Rectal smooth muscle tissue (tissue), 1 donor: Measurements from ENCODE around the gene TEX13A.
"Not testable (repeated sequence)": the region's sequence is repeated elsewhere in the genome, so short reads cannot be mapped to it uniquely, and the experiment has no call there.

ENCODE experiments used
- H3K27ac ChIP-seq: one replicate; pipeline ENCODE4 v1.7.0; 2013; ENCODE audit warnings: low read depth, low read length, inconsistent platforms
- H3K27me3 ChIP-seq: one replicate; pipeline ENCODE4 v1.7.0; 2013; ENCODE audit warnings: low read length; ENCODE audit not compliant: control insufficient read depth, insufficient read depth
- H3K36me3 ChIP-seq: one replicate; pipeline ENCODE4 v1.7.0; 2013; ENCODE audit warnings: low read length; ENCODE audit not compliant: control insufficient read depth, insufficient read depth
- H3K4me1 ChIP-seq: one replicate; pipeline ENCODE4 v1.7.0; 2013; ENCODE audit warnings: low read length; ENCODE audit not compliant: control insufficient read depth, insufficient read depth
- H3K4me3 ChIP-seq: one replicate; pipeline ENCODE4 v1.7.0; 2013; ENCODE audit warnings: low read length
- H3K9ac ChIP-seq: one replicate; pipeline ENCODE4 v1.7.0; 2013; ENCODE audit warnings: low read length

Gene TEX13A, protein sequence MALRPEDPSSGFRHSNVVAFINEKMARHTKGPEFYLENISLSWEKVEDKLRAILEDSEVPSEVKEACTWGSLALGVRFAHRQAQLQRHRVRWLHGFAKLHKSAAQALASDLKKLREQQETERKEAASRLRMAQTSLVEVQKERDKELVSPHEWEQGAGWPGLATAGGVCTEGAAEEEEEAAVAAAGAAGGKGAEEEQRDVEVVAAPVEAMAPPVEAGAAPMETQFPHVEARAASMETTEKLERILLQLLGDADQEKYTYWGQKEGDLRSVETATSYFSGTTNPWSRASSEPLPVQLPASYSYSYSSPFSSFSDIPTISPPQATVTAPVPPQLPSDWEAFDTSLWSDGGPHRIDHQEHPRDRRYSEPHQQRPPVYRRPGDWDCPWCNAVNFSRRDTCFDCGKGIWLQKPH

DNA sequence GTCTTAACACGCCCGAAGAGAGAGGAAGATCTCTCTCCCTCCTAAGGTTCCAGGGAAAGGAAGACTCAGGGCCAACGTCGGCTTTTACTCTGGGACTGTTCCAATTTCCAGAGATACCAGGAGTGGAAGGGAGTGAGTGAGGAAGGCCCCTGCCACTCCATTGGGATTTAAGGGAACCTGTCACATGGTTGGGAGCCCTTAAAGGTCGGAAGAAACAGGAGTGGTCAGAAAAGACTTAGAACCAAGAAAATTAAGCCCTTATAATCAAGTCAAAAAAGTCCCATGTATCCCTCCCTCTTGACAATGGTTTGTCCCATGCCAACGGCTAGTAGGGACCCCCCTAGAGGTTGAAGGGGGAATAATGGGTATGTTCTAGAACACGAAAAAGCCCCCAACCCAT lies at the start of gene TEX13A:
Gene TEX13A, minus strand, starts transcription at position 59 of the 400 bp plus-strand sequence. CDS start 297 bp downstream, outside the sequence.
- H3K27ac ChIP-seq: no peak within 1 kb of the TSS
- no peaks in the 10 kb centered on the region for H3K36me3 ChIP-seq
- H3K9ac ChIP-seq: no peak within 1 kb of the TSS
- H3K4me3 ChIP-seq: no peak within 1 kb of the TSS
- no peaks in the 10 kb centered on the region for H3K4me1 ChIP-seq
- no peaks in the 10 kb centered on the region for H3K27me3 ChIP-seq

DNA sequence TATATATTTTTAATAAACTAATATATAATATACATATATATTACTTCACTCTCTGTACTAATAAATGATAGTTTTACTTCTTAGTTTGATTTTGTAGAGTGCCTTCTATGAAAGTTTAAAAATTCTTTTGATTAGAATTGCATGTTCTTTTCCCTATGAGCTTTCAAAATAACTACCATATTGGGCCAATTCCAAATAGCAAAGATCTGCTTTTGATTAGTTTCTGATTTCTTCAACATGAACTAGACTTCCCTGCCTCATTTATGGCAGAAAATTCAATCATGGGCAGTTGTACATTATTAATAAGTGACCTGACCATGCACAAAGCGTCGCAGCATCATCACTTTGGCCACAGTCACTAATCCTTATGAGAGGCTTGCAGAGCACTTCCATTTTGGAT lies 48.9 kb upstream of the TEX13A start:
- no peak overlapping the region for H3K4me3 ChIP-seq
- no peak overlapping the region for H3K27ac ChIP-seq
- no peak overlapping the region for H3K9ac ChIP-seq

DNA sequence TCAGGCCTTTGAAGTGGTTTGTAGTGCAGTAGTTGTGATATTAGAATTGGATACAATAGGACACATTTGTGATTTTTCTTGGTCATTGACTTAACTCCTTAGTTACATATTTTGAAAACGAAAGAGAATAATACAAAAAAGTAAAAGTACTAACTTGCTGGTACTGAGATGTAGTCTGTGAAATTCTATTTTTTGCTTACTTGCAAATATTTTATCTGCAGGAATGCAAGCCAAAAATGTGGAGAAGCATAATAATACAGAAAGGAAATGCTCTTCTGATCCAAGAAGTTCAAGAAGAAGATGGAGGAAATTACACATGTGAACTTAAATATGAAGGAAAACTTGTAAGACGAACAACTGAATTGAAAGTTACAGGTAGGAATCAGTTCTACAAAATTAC lies 46.7 kb upstream of the TEX13A start:
- H3K4me3 ChIP-seq: no peak overlapping the region
- H3K27me3 ChIP-seq: no peaks in the 10 kb centered on the region
- no peaks in the 10 kb centered on the region for H3K36me3 ChIP-seq

More for the DNA sequence above, 48.9 kb upstream of the TEX13A start:
- Histone ChIP-seq H3K36me3 (no peaks in the 10 kb centered on the region), H3K27me3 (no peaks in the 10 kb centered on the region), H3K4me1 (no peaks in the 10 kb centered on the region)

DNA sequence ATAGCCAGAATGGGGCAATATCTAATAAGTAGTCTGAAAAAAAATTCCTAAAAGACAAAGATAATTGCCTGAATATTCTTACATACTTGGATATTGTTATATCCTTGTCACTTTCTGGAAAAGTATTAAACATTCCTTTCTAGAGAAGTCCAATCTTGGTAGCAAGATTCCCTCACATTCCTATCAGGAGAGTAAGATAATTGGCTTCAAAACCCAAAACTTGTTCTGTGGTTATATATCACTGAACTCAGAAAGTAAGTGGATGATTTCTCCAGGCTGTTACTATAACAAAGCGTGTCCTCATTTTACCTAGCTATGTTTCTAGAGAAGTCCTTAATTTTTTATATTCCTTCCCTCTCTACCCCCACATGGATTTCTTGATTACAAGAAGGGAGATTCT lies 46.0 kb upstream of the TEX13A start:
- no peaks in the 10 kb centered on the region for H3K27me3 ChIP-seq

More for the DNA sequence above, 46.7 kb upstream of the TEX13A start:
- Histone ChIP-seq H3K9ac (no peak overlapping the region), H3K27ac (no peak overlapping the region), H3K4me1 (no peaks in the 10 kb centered on the region)

DNA sequence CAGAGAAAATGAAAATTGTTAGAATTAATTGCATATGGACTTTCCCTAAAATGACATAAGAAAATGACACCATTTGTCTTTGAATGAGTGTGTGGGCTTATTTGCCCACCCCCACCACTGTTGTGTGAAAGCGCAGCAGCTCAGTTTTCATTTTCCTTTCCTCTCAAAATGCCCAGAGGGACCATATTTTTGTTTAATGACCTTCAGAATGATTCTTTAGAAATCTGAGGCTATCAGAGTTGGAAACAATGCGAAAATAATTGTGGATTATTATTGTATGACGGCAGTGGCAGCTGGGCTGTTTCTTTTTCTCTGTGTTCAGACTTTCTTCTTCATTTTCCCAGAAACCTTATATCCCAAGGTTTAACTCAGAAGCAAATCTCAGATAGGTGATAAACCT lies 44.6 kb upstream of the TEX13A start:
- Histone ChIP-seq H3K9ac (no peak overlapping the region), H3K4me1 (no peaks in the 10 kb centered on the region), H3K27ac (no peak overlapping the region), H3K27me3 (no peaks in the 10 kb centered on the region), H3K4me3 (no peak overlapping the region), H3K36me3 (no peaks in the 10 kb centered on the region)

More for the DNA sequence above, 46.0 kb upstream of the TEX13A start:
- no peak overlapping the region for H3K27ac ChIP-seq
- H3K36me3 ChIP-seq: no peaks in the 10 kb centered on the region
- no peaks in the 10 kb centered on the region for H3K4me1 ChIP-seq
- H3K4me3 ChIP-seq: no peak overlapping the region
- H3K9ac ChIP-seq: no peak overlapping the region

DNA sequence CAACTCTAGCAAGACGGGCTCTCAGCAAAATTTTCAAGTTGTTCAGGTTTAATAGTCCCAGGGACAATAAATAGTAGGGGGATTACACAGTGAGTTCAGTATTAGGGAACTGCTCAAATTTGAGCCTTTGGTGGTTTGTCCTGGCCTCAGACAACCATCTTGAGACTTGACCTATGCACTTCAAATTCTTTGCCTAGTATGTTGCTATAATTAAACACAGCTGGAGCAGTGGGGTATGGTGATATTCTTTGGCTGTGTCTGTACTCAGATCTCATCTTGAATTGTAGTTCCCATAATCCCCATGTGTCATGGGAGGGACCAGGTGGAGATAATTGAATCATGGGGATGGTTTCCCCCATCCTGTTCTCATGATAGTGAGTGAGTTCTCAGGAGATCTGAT lies 43.3 kb upstream of the TEX13A start:
- no peaks in the 10 kb centered on the region for H3K27me3 ChIP-seq
- no peaks in the 10 kb centered on the region for H3K36me3 ChIP-seq
- no peak overlapping the region for H3K4me3 ChIP-seq
- no peak overlapping the region for H3K9ac ChIP-seq
- H3K4me1 ChIP-seq: no peaks in the 10 kb centered on the region
- H3K27ac ChIP-seq: no peak overlapping the region

DNA sequence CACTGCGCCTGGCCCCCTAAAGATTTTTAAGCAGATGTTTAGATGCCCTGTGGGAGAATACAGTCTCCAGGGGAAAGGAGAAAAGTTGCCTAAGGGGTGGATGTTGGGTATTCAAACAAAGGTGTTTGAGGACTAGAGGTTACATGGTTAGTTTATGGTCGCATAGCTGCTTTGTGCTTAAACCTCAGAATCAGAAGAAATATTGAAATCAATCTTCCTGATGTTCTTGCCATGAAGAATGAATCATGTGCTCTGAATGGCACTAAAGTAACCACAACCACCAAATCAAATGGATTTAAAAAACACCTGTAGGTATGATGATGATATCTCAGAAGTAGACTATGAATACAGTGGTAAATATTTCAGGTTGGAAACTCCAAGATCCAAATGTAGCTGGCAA lies 42.7 kb upstream of the TEX13A start:
- no peaks in the 10 kb centered on the region for H3K27me3 ChIP-seq

DNA sequence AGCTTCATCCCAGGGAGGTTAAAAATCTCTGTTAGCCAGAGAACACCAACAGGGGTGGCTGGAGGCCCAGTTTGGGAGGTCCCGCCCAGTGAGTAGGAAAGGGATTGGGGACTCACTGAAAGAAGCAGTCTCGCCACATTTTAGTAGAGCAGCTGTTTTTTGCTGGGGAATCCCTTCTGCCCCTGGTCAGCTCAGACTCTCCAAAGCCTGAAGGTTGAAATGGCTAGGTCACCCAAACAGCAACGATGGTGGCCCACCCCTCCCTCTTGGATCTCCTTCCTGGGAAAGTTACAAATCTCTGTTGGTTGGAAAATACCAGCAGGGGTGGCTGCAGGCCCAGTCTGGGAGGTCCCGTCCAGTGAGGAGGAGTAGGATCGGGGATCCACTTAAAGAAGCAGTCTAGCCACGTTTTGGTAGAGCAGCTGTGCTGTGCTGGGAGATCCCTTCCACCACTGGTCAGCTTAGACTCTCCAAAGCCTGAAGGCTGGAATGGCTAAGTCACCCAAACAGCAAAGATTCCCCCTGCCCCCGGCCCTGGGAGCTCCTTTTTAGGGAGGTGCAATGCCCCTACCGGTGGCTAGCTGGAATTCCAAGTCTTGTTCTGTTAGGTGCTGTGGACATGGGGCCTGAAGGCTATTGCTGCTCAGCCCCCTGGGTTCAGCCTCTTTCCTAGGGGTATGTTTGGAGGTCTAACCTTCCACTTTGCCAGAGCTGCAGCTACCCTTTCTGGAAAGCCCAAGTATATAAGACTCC lies 40.0 kb upstream of the TEX13A start:
- Histone ChIP-seq H3K36me3 (no peaks in the 10 kb centered on the region), H3K9ac (no peak overlapping the region), H3K27ac (no peak overlapping the region), H3K4me3 (no peak overlapping the region), H3K4me1 (no peaks in the 10 kb centered on the region), H3K27me3 (no peaks in the 10 kb centered on the region)

More for the DNA sequence above, 42.7 kb upstream of the TEX13A start:
- Histone ChIP-seq H3K4me3 (no peak overlapping the region), H3K4me1 (no peaks in the 10 kb centered on the region), H3K36me3 (no peaks in the 10 kb centered on the region), H3K9ac (no peak overlapping the region), H3K27ac (no peak overlapping the region)

DNA sequence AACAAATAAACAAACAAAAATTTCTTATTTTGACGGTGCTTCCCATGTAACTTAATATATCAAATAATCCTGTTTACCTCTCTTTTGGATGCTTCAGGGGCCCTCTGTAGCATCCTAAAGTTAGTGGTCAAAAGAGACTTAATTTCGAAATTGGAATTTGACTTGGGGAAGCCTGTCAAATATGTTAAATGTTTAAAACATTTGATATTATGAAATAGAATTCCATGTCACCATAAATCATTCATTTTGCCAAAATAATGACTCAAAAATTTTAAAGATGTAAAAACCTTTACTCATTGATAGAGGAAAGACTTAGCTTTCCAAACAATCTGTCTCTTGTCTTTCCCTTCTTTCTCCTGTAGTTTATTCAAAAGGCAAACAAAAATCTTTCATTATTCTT lies 20.6 kb upstream of the TEX13A start:
- Histone ChIP-seq H3K27ac (no peak overlapping the region), H3K27me3 (no peaks in the 10 kb centered on the region), H3K36me3 (no peaks in the 10 kb centered on the region), H3K4me3 (no peak overlapping the region), H3K4me1 (no peaks in the 10 kb centered on the region), H3K9ac (no peak overlapping the region)

DNA sequence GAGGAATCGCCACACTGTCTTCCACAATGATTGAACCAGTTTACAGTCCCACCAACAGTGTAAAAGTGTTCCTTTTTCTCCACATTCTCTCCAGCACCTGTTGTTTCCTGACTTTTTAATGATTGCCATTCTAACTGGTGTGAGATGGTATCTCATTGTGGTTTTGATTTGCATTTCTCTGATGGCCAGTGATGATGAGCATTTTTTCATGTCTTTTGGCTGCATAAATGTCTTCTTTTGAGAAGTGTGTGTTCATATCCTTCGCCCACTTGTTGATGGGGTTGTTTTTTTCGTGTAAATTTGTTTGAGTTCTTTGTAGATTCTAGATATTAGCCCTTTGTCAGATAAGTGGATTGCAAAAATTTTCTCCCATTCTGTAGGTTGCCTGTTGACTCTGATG lies 16.9 kb upstream of the TEX13A start:
- not testable (repeated sequence) for H3K4me3 ChIP-seq, H3K9ac ChIP-seq, H3K27ac ChIP-seq, H3K36me3 ChIP-seq, H3K4me1 ChIP-seq, H3K27me3 ChIP-seq

DNA sequence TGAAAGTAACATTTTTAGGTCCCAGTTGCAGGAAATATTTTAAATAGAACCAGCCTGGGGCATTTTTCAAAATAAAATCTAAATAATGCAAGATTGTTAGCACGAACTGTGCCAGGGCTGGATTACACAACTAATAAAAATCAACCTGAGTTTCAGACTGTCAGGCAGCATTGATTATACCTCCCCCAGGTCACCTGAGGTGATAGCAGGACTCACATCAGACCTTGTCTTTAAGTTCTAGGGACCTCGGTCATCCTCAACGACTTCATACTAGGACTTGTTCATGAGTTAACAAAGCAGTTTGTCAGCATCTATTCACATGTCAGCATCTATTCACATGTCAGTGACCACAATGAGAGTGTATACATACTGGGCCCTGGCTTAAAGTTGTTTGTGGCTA lies 8.7 kb upstream of the TEX13A start:
- no peaks in the 10 kb centered on the region for H3K4me1 ChIP-seq
- no peak overlapping the region for H3K9ac ChIP-seq
- no peaks in the 10 kb centered on the region for H3K27me3 ChIP-seq
- H3K27ac ChIP-seq: no peak overlapping the region
- no peaks in the 10 kb centered on the region for H3K36me3 ChIP-seq
- H3K4me3 ChIP-seq: no peak overlapping the region

DNA sequence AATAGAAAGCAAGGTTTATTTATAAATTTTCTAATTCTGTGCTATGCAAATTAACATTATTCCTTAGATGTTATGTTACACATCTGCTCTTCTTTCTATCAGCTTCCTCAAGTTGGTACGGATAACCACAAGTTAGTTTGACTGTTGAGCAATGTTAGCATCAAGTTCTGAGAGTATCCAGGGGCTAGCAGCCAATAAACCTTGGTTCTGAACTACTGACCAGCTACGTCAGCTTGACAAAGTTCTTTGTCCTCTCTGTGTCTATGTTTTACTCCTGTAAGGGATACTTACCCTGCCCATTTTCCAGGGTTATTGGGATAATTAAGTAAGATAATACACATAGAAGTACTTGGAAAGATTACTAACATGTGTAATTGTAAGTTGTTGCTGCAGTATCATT lies 8.1 kb upstream of the TEX13A start:
- H3K27ac ChIP-seq: no peak overlapping the region
- H3K27me3 ChIP-seq: no peaks in the 10 kb centered on the region
- H3K9ac ChIP-seq: no peak overlapping the region
- H3K4me1 ChIP-seq: no peaks in the 10 kb centered on the region
- H3K36me3 ChIP-seq: no peaks in the 10 kb centered on the region
- no peak overlapping the region for H3K4me3 ChIP-seq
